SK-N-SH (cell line): ENCODE results near the gene BRICD5. TPM values are rescaled to one million over a fixed set of nuclear protein-coding genes. Genes with fewer than 3 reads are reported as not detected.

ENCODE experiments used
- CTCF ChIA-PET: fragments of 300-600, 350-600 bp; formaldehyde crosslinking; extraction: SDS; loops from one replicate; lab custom pipeline; 2021; lab: Yijun Ruan, JAX
- POLR2A ChIA-PET: fragments of 350-600 bp; sonication (Branson Sonifier 250); formaldehyde crosslinking; extraction: SDS; loops from one replicate; lab custom pipeline; 2020; ENCODE audit warnings: antibody characterized with exemption, inconsistent platforms; lab: Yijun Ruan, JAX
- DNase-seq: peaks from one replicate; pipeline ENCODE4 v3.0.0; 2012
- H2AFZ ChIP-seq: fragments of 200-600 bp; sonication (generic); 2 replicates; pipeline ENCODE4 v1.8.1; 2016; ENCODE audit warnings: antibody characterized with exemption, mild to moderate bottlenecking, low read depth
- H3F3A ChIP-seq: fragments of 200-600 bp; sonication (generic); replicated peaks from 2 replicates; pipeline ENCODE3; 2016; ENCODE audit warnings: antibody characterized with exemption, mild to moderate bottlenecking; ENCODE audit not compliant: insufficient read depth
- H3K27ac ChIP-seq, 2 experiments: fragments of 200-500 bp in 1 of 2; fragments of 200-600 bp in 1 of 2; sonication (Bioruptor generic) in 1 of 2; sonication (generic), shearing (Covaris generic) in 1 of 2; 2 replicates each; pipeline versions ENCODE4 v1.5.1 to v1.6.1; 2014 to 2016; ENCODE audit warnings: low read depth in 2 of 2, inconsistent platforms in 1 of 2, low read length in 1 of 2, mild to moderate bottlenecking in 1 of 2, mixed read lengths in 1 of 2
- H3K27me3 ChIP-seq: fragments of 200-600 bp; sonication (generic), shearing (Covaris generic); 2 replicates; pipeline ENCODE4 v1.6.1; 2016; ENCODE audit warnings: mixed run types; ENCODE audit not compliant: insufficient read depth
- H3K36me3 ChIP-seq, 2 experiments: fragments of 200-500 bp in 1 of 2; fragments of 200-600 bp in 1 of 2; sonication (Bioruptor generic) in 1 of 2; sonication (generic) in 1 of 2; replicated peaks in 1 of 2; 2 replicates each; pipeline versions ENCODE3 to v1.5.1; 2014 to 2016; ENCODE audit warnings: low read length in 1 of 2, mild to moderate bottlenecking in 1 of 2; ENCODE audit not compliant: insufficient read depth in 2 of 2, control insufficient read depth in 1 of 2
- H3K4me1 ChIP-seq, 2 experiments: fragments of 200-500 bp in 1 of 2; fragments of 200-600 bp in 1 of 2; sonication (Bioruptor generic) in 1 of 2; sonication (generic), shearing (Covaris generic) in 1 of 2; 2 replicates each; pipeline versions ENCODE4 v1.5.1 to v1.6.1; 2014 to 2016; ENCODE audit warnings: low read depth in 1 of 2, low read length in 1 of 2, mixed run types in 1 of 2; ENCODE audit not compliant: insufficient read depth in 2 of 2, control insufficient read depth in 1 of 2
- H3K4me2 ChIP-seq: fragments of 200-600 bp; sonication (generic), shearing (Covaris generic); 2 replicates; pipeline ENCODE4 v1.6.1; 2017; ENCODE audit warnings: mixed run types
- H3K4me3 ChIP-seq, 2 experiments: fragments of 200-500 bp in 1 of 2; fragments of 200-600 bp in 1 of 2; sonication (Bioruptor generic) in 1 of 2; sonication (generic), shearing (Covaris generic) in 1 of 2; 2 replicates each; pipeline versions ENCODE4 v1.5.1 to v1.8.1; 2014 to 2016; ENCODE audit warnings: low read depth in 2 of 2, inconsistent platforms in 1 of 2, low read length in 1 of 2, mild to moderate bottlenecking in 1 of 2, mixed read lengths in 1 of 2, moderate library complexity in 1 of 2
- H3K79me2 ChIP-seq: fragments of 200-600 bp; sonication (generic); 2 replicates; pipeline ENCODE4 v1.8.1; 2017; ENCODE audit warnings: mild to moderate bottlenecking; ENCODE audit not compliant: insufficient read depth
- H3K9ac ChIP-seq: fragments of 200-600 bp; sonication (generic); 2 replicates; pipeline ENCODE4 v1.6.1; 2017; ENCODE audit warnings: mixed run types
- H3K9me2 ChIP-seq: fragments of 200-600 bp; sonication (generic); 2 replicates; pipeline ENCODE4 v1.6.1; 2017; ENCODE audit warnings: mixed run types
- H3K9me3 ChIP-seq: fragments of 200-600 bp; sonication (generic); 2 replicates; pipeline ENCODE4 v1.6.1; 2017; ENCODE audit warnings: mixed run types, mild to moderate bottlenecking, moderate library complexity
- H4K20me1 ChIP-seq: fragments of 200-600 bp; sonication (generic); 2 replicates; pipeline ENCODE4 v1.6.1; 2017; ENCODE audit warnings: mild to moderate bottlenecking, mixed run types; ENCODE audit not compliant: insufficient read depth
- ELF1 ChIP-seq: IDR thresholded peaks from 2 replicates; pipeline ENCODE4 v1.4.0; 2012
- EZH2phosphoT487 ChIP-seq: fragments of 200-600 bp; sonication (generic); IDR thresholded peaks from 2 replicates; pipeline ENCODE4 v1.6.1; 2017; ENCODE audit warnings: low read depth, mixed run types, mild to moderate bottlenecking, antibody characterized with exemption, moderate library complexity, borderline replicate concordance
- FOSL2 ChIP-seq: IDR thresholded peaks from 2 replicates; pipeline ENCODE4 v1.4.0; 2012; ENCODE audit warnings: low read depth, mild to moderate bottlenecking, moderate library complexity, borderline replicate concordance
- FOXJ3 ChIP-seq: sonication (generic); formaldehyde crosslinking; IDR thresholded peaks from 2 replicates; pipeline ENCODE4 v1.5.1; 2020; ENCODE audit warnings: mild to moderate bottlenecking, missing genetic modification reagents
- GABPA ChIP-seq: IDR thresholded peaks from 2 replicates; pipeline ENCODE4 v1.4.0; 2012; ENCODE audit warnings: low read depth, mild to moderate bottlenecking
- MAX ChIP-seq: IDR thresholded peaks from 2 replicates; pipeline ENCODE4 v1.4.0; 2012; ENCODE audit warnings: low read depth
- MEF2A ChIP-seq: IDR thresholded peaks from 2 replicates; pipeline ENCODE4 v1.4.0; 2012; ENCODE audit warnings: low read depth, borderline replicate concordance
- MXI1 ChIP-seq: IDR thresholded peaks from 2 replicates; pipeline ENCODE4 v1.6.1; 2012; ENCODE audit warnings: mild to moderate bottlenecking, low read depth, low read length, improper control_type of control experiment
- NFIC ChIP-seq: IDR thresholded peaks from 2 replicates; pipeline ENCODE4 v1.4.0; 2012; ENCODE audit warnings: borderline replicate concordance
- NRF1 ChIP-seq: IDR thresholded peaks from 2 replicates; pipeline ENCODE4 v1.6.1; 2012; ENCODE audit warnings: low read depth, mild to moderate bottlenecking, low read length
- PBX3 ChIP-seq: IDR thresholded peaks from 2 replicates; pipeline ENCODE4; 2012
- RCOR1 ChIP-seq: fragments of 150-350 bp; IDR thresholded peaks from 2 replicates; pipeline ENCODE4 v1.6.1; 2017; ENCODE audit warnings: antibody characterized with exemption, low read length
- REST ChIP-seq: IDR thresholded peaks from 2 replicates; pipeline ENCODE4 v1.6.1; 2012; ENCODE audit warnings: mild to moderate bottlenecking, low read depth, low read length, moderate library complexity
- RFX5 ChIP-seq: IDR thresholded peaks from 2 replicates; pipeline ENCODE4 v1.6.1; 2012; ENCODE audit warnings: mild to moderate bottlenecking, improper control_type of control experiment, low read length
- RXRA ChIP-seq: IDR thresholded peaks from 2 replicates; pipeline ENCODE4 v1.4.0; 2012; ENCODE audit warnings: low read depth, mild to moderate bottlenecking, borderline replicate concordance
- SMC3 ChIP-seq: IDR thresholded peaks from 2 replicates; pipeline ENCODE4 v1.6.1; 2012; ENCODE audit warnings: low read depth, low read length, improper control_type of control experiment
- TAF1 ChIP-seq: IDR thresholded peaks from 2 replicates; pipeline ENCODE4 v1.6.1; 2012; ENCODE audit warnings: low read depth, mild to moderate bottlenecking, low read length, moderate library complexity, borderline replicate concordance
- ZBTB33 ChIP-seq: IDR thresholded peaks from 2 replicates; pipeline ENCODE4 v1.4.0; 2012; ENCODE audit warnings: low read depth, borderline replicate concordance
- WGBS: methylation state at CpG from one replicate; pipeline ENCODE4 v1.1.6; 2017; ENCODE audit warnings: low lambda C conversion rate; 5-methylcytosine and 5-hydroxymethylcytosine counted together
- polyA plus RNA-seq, 3 experiments: library from polyadenylated mRNA; depleted of rRNA; stranded (reverse); fragments of >200 nt; gene quantifications; 2 replicates each; pipeline ENCODE4 v1.2.3, GENCODE V29; 2012

Gene BRICD5
- polyA plus RNA-seq, 1 of the 3 experiments (the other 2 are of a cell fraction) = 2.3 TPM

- no peak for DNase-seq
- CTCF ChIA-PET = no interaction called here
- Histone ChIP-seq H3K27me3 (no peaks in the 10 kb centered on the region), H3K9me2 (no peaks in the 10 kb centered on the region), H3K4me1 (no peaks in the 10 kb centered on the region), H4K20me1 (0 out of 2 replicates have a peak, but pooled peaks cover 5% of the 10 kb centered on the region), H3K4me3 (no peak overlapping the region), H3K9me3 (no peaks in the 10 kb centered on the region), H3K27ac (no peak overlapping the region), H3K79me2 (peaks cover 9% of the 10 kb centered on the region; the same call in 1 of the 2 replicates), H2AFZ (no peak overlapping the region), H3F3A (no peaks in the 10 kb centered on the region), H3K36me3 (peaks cover 0 to 78% of the 10 kb centered on the region in 2 experiments), H3K9ac (no peak overlapping the region), H3K4me2 (no peak overlapping the region)
- WGBS = 99% methylated on average over 15 of the region's 47 CpGs
- TF ChIP-seq PBX3 = no peak
- TF ChIP-seq MAX = no peak
- no peak for TF ChIP-seq SMC3
- TF ChIP-seq RCOR1 = no peak
- no peak for TF ChIP-seq NRF1
- no peak for TF ChIP-seq TAF1
- no peak for TF ChIP-seq RXRA
- no peak for TF ChIP-seq ELF1
- no peak for TF ChIP-seq GABPA
- no peak for TF ChIP-seq MXI1
- no peak for TF ChIP-seq EZH2phosphoT487
- POLR2A ChIA-PET = interaction anchor here (1.6 kb wide), 1 partner anchor 15 kb away, joined by 7 read pairs; the partner anchor contains the start of gene TRAF7
Observed at GRCh38 chr16:2170587-2171435, 39.9 kb downstream of the BRICD5 start.

GRCh38 chr16:2170080-2170479 is 40.6 kb downstream of the BRICD5 start:
- H3K4me2 ChIP-seq = no peak overlapping the region
- WGBS = 100% methylated on average over 8 of the region's 18 CpGs
- H3K4me1 ChIP-seq = no peaks in the 10 kb centered on the region
- ChIA-PET CTCF (no interaction called here), POLR2A (interaction anchor here (1.6 kb wide), 1 partner anchor 15 kb away, joined by 7 read pairs; the partner anchor contains the start of gene TRAF7)
- 0 out of 2 replicates have a peak, but pooled peaks cover 5% of the 10 kb centered on the region for H4K20me1 ChIP-seq
- DNase-seq = no peak
- no peaks in the 10 kb centered on the region for H3F3A ChIP-seq
- H3K27ac ChIP-seq = no peak overlapping the region
- H3K36me3 ChIP-seq = peaks cover 0 to 73% of the 10 kb centered on the region in 2 experiments
- peaks cover 9% of the 10 kb centered on the region; the same call in 1 of the 2 replicates for H3K79me2 ChIP-seq
- H3K4me3 ChIP-seq = no peak overlapping the region
- H3K9me2 ChIP-seq = no peaks in the 10 kb centered on the region
- no peaks in the 10 kb centered on the region for H3K27me3 ChIP-seq
- no peak overlapping the region for H3K9ac ChIP-seq
- no peaks in the 10 kb centered on the region for H3K9me3 ChIP-seq
- no peak overlapping the region for H2AFZ ChIP-seq
- TF ChIP-seq RFX5 (no peak), MXI1 (no peak), ELF1 (no peak), RXRA (no peak), MEF2A (no peak), MAX (no peak), TAF1 (no peak), FOSL2 (no peak), ZBTB33 (no peak), FOXJ3 (CRISPR knock-in tag) (no peak), NFIC (no peak), REST (no peak), NRF1 (no peak)
